ENCODE data around the gene SHANK3.

The SHANK3 gene

GRCh38 chr22:50714631-50715179, 42.1 kb downstream of the SHANK3 start:
- no peak for DNase-seq

- DNase-seq, result no peak
These were observed 42.6 kb downstream of the SHANK3 start for GRCh38 chr22:50715250-50715649.

- no peak for DNase-seq
These were observed 43.2 kb downstream of the SHANK3 start for GRCh38 chr22:50715776-50716175.

GRCh38 chr22:50716290-50717024, 43.8 kb downstream of the SHANK3 start:
- no peak for DNase-seq

GRCh38 chr22:50717709-50718351, 45.2 kb downstream of the SHANK3 start:
- DNase-seq, result no peak

- no peak for DNase-seq
These were observed 45.7 kb downstream of the SHANK3 start for GRCh38 chr22:50718352-50718709.

GRCh38 chr22:50719814-50720300, 47.2 kb downstream of the SHANK3 start:
- no peak for DNase-seq

- no peak for DNase-seq
These were observed 48.0 kb downstream of the SHANK3 start for GRCh38 chr22:50720301-50721256.

GRCh38 chr22:50721257-50721844, 48.7 kb downstream of the SHANK3 start:
- no peak for DNase-seq

GRCh38 chr22:50722048-50722701, 49.6 kb downstream of the SHANK3 start:
- no peak for DNase-seq
